ENCODE measurements around the gene CAVIN1.
"Not testable (repeated sequence)": the region's sequence is repeated elsewhere in the genome, so short reads cannot be mapped to it uniquely, and the experiment has no call there.

DNA sequence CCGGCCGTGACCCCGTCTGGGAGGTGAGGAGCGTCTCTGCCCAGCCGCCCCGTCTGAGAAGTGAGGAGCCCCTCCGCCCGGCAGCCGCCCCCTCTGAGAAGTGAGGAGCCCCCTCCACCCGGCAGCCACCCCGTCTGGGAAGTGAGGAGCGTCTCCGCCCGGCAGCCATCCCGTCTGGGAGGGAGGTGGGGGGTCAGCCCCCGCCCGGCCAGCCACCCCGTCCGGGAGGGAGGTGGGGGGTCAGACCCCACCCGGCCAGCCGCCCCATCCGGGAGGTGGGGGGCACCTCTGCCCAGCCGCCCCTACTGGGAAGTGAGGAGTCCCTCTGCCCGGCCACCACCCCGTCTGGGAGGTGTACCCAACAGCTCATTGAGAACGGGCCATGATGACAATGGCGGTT lies 26.1 kb upstream of the CAVIN1 start:
- not testable (repeated sequence) for TF ChIP-seq EZH2 (IDR thresholded peaks at IDR 0.05; ENCODE audit: borderline replicate concordance, low read length)
- TF ChIP-seq, protein P1, sequence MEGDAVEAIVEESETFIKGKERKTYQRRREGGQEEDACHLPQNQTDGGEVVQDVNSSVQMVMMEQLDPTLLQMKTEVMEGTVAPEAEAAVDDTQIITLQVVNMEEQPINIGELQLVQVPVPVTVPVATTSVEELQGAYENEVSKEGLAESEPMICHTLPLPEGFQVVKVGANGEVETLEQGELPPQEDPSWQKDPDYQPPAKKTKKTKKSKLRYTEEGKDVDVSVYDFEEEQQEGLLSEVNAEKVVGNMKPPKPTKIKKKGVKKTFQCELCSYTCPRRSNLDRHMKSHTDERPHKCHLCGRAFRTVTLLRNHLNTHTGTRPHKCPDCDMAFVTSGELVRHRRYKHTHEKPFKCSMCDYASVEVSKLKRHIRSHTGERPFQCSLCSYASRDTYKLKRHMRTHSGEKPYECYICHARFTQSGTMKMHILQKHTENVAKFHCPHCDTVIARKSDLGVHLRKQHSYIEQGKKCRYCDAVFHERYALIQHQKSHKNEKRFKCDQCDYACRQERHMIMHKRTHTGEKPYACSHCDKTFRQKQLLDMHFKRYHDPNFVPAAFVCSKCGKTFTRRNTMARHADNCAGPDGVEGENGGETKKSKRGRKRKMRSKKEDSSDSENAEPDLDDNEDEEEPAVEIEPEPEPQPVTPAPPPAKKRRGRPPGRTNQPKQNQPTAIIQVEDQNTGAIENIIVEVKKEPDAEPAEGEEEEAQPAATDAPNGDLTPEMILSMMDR (conservative IDR thresholded peaks at IDR 0.05 in 1 of 2, IDR thresholded peaks at IDR 0.05 in 1 of 2; ENCODE audit: extremely low read depth in 1 of 2, insufficient read depth in 1 of 2, low read depth in 1 of 2, low read length in 2 of 2): not testable (repeated sequence)
